GM23248 (cell line): ENCODE data around the gene ROS1. TPM values are rescaled to one million over a fixed set of nuclear protein-coding genes. Genes with fewer than 3 reads are reported as not detected.

ENCODE experiments used
- DNase-seq: peaks from one replicate; pipeline ENCODE4 v3.0.0-alpha.2; 2015
- H2AFZ ChIP-seq: fragments of 200-600 bp; sonication (generic); 2 replicates; pipeline ENCODE4 v1.6.1; 2016; ENCODE audit warnings: antibody characterized with exemption
- H3F3A ChIP-seq: fragments of 200-600 bp; sonication (generic); 2 replicates; pipeline ENCODE4 v1.6.1; 2016; ENCODE audit warnings: mild to moderate bottlenecking, antibody characterized with exemption, mixed run types; ENCODE audit not compliant: insufficient read depth
- H3K27ac ChIP-seq: fragments of 200-600 bp; sonication (generic); 2 replicates; pipeline ENCODE4 v1.5.1; 2016; ENCODE audit warnings: mild to moderate bottlenecking
- H3K27me3 ChIP-seq: fragments of 200-600 bp; sonication (generic); replicated peaks from 2 replicates; pipeline ENCODE4 v1.6.1; 2016; ENCODE audit warnings: mild to moderate bottlenecking; ENCODE audit not compliant: insufficient read depth
- H3K36me3 ChIP-seq: fragments of 200-600 bp; sonication (generic); 2 replicates; pipeline ENCODE4 v1.6.1; 2016; ENCODE audit warnings: low read depth, mild to moderate bottlenecking
- H3K4me1 ChIP-seq: fragments of 200-600 bp; sonication (generic); 2 replicates; pipeline ENCODE4 v1.6.1; 2016; ENCODE audit warnings: mild to moderate bottlenecking; ENCODE audit not compliant: insufficient read depth
- H3K4me2 ChIP-seq: fragments of 200-600 bp; sonication (generic); one replicate; pipeline ENCODE4 v1.6.1; 2016; ENCODE audit warnings: mild to moderate bottlenecking; ENCODE audit not compliant: unreplicated experiment
- H3K4me3 ChIP-seq: fragments of 200-600 bp; sonication (generic); 2 replicates; pipeline ENCODE4 v1.5.1; 2016; ENCODE audit warnings: mild to moderate bottlenecking
- H3K79me2 ChIP-seq: fragments of 200-600 bp; sonication (generic); 2 replicates; pipeline ENCODE4 v1.6.1; 2016; ENCODE audit warnings: mild to moderate bottlenecking; ENCODE audit not compliant: insufficient read depth
- H3K9ac ChIP-seq: fragments of 200-600 bp; sonication (generic); 2 replicates; pipeline ENCODE4 v1.6.1; 2016; ENCODE audit warnings: mild to moderate bottlenecking
- H3K9me2 ChIP-seq: fragments of 200-600 bp; sonication (generic); 2 replicates; pipeline ENCODE4 v1.6.1; 2016; ENCODE audit warnings: mixed run types, mild to moderate bottlenecking, moderate library complexity; ENCODE audit not compliant: insufficient read depth
- H3K9me3 ChIP-seq: fragments of 200-600 bp; sonication (generic); one replicate; pipeline ENCODE4 v1.6.1; 2017; ENCODE audit warnings: low read depth
- H4K20me1 ChIP-seq: fragments of 200-600 bp; sonication (generic); 2 replicates; pipeline ENCODE4 v1.6.0; 2016; ENCODE audit not compliant: insufficient read depth
- EZH2 ChIP-seq: fragments of 200-600 bp; sonication (generic); IDR thresholded peaks from 2 replicates; pipeline ENCODE4 v1.6.1; 2018; ENCODE audit warnings: antibody characterized with exemption, mild to moderate bottlenecking; ENCODE audit not compliant: insufficient read depth, poor library complexity, severe bottlenecking
- EZH2phosphoT487 ChIP-seq: fragments of 200-600 bp; sonication (generic); IDR thresholded peaks from 2 replicates; pipeline ENCODE4 v1.6.1; 2018; ENCODE audit warnings: antibody characterized with exemption, moderate library complexity, mild to moderate bottlenecking, low read depth; ENCODE audit not compliant: insufficient read depth
- WGBS, 2 experiments: methylation state at CpG; one replicate each; pipeline ENCODE4 v1.1.6; 2015 to 2017; ENCODE audit warnings: low lambda C conversion rate in 2 of 2, low coverage in 1 of 2; ENCODE audit errors: missing lambda C conversion rate in 2 of 2; 5-methylcytosine and 5-hydroxymethylcytosine counted together
- in situ Hi-C: fragments of 300-500 bp; cut with MboI; formaldehyde crosslinking; loops from 2 replicates; pipeline ENCODE4 v1.15.0; 2020
- polyA plus RNA-seq: library from polyadenylated mRNA; unstranded; fragments of >200 nt; fragmentation: Nextera tagmentation; extraction: Ambion mirVana; gene quantifications from 2 replicates; pipeline ENCODE4 v1.2.1, GENCODE V29; 2016
- total RNA-seq: library from RNA; depleted of rRNA; stranded (reverse); fragments of >200 nt; shearing (Covaris generic); gene quantifications from 2 replicates; pipeline ENCODE4 v1.2.3, GENCODE V29; 2014

ROS1 gene
- total and polyA plus RNA-seq, 2 experiments from 2014 or later = 0.20 to 0.43 TPM

GRCh38 chr6:117276778-117277316, 148.9 kb downstream of the ROS1 start:
- TF ChIP-seq EZH2phosphoT487 = no peak
- no peak for TF ChIP-seq EZH2
- Histone ChIP-seq H3F3A (no peaks in the 10 kb centered on the region), H3K4me1 (no peaks in the 10 kb centered on the region), H3K9ac (no peak overlapping the region), H3K27me3 (peaks cover 20% of the 10 kb centered on the region; the same call in 1 of the 2 replicates), H3K79me2 (no peaks in the 10 kb centered on the region), H3K36me3 (no peaks in the 10 kb centered on the region), H3K4me3 (no peak overlapping the region), H3K4me2 (no peak overlapping the region), H3K9me3 (no peaks in the 10 kb centered on the region), H3K27ac (no peak overlapping the region), H4K20me1 (no peaks in the 10 kb centered on the region), H3K9me2 (no peaks in the 10 kb centered on the region), H2AFZ (no peak overlapping the region)
- in situ Hi-C loops = no loop called here
- no peak for DNase-seq
- 84 to 88% methylated on average over 10 of the region's 10 CpGs for WGBS, 2 experiments

- Histone ChIP-seq H4K20me1 (no peaks in the 10 kb centered on the region), H2AFZ (no peak overlapping the region), H3K27ac (no peak overlapping the region), H3K4me3 (no peak overlapping the region), H3K4me2 (no peak overlapping the region), H3K9me3 (no peaks in the 10 kb centered on the region), H3K9ac (no peak overlapping the region), H3K4me1 (no peaks in the 10 kb centered on the region), H3K36me3 (no peaks in the 10 kb centered on the region), H3K79me2 (no peaks in the 10 kb centered on the region), H3F3A (no peaks in the 10 kb centered on the region), H3K27me3 (peaks cover 20% of the 10 kb centered on the region; the same call in 1 of the 2 replicates), H3K9me2 (no peaks in the 10 kb centered on the region)
- in situ Hi-C loops = no loop called here
- WGBS, 2 experiments = 48 to 51% methylated on average over 5 of the region's 5 CpGs
- no peak for DNase-seq
- TF ChIP-seq EZH2phosphoT487 (no peak), EZH2 (no peak)
Observed at GRCh38 chr6:117275711-117276110, 150.0 kb downstream of the ROS1 start.

GRCh38 chr6:117275205-117275604, 150.5 kb downstream of the ROS1 start:
- no peak for DNase-seq
- H4K20me1 ChIP-seq = no peaks in the 10 kb centered on the region
- H3K9ac ChIP-seq = no peak overlapping the region
- no peaks in the 10 kb centered on the region for H3K79me2 ChIP-seq
- H3K36me3 ChIP-seq = no peaks in the 10 kb centered on the region
- WGBS, 2 experiments = 69 to 71% methylated on average over 9 of the region's 9 CpGs
- H3F3A ChIP-seq = no peaks in the 10 kb centered on the region
- peaks cover 20% of the 10 kb centered on the region; the same call in 1 of the 2 replicates for H3K27me3 ChIP-seq
- H2AFZ ChIP-seq = no peak overlapping the region
- H3K4me3 ChIP-seq = no peak overlapping the region
- no peaks in the 10 kb centered on the region for H3K4me1 ChIP-seq
- no peak overlapping the region for H3K4me2 ChIP-seq
- TF ChIP-seq EZH2 (no peak), EZH2phosphoT487 (no peak)
- H3K9me2 ChIP-seq = no peaks in the 10 kb centered on the region
- in situ Hi-C loops = no loop called here
- no peaks in the 10 kb centered on the region for H3K9me3 ChIP-seq
- H3K27ac ChIP-seq = no peak overlapping the region

- no peak overlapping the region for H3K4me2 ChIP-seq
- no peak for DNase-seq
- no peaks in the 10 kb centered on the region for H4K20me1 ChIP-seq
- H3K4me3 ChIP-seq = no peak overlapping the region
- no peaks in the 10 kb centered on the region for H3K9me3 ChIP-seq
- TF ChIP-seq EZH2phosphoT487 (no peak), EZH2 (no peak)
- H3K27me3 ChIP-seq = peaks cover 28% of the 10 kb centered on the region
- in situ Hi-C loops = no loop called here
- H3F3A ChIP-seq = no peaks in the 10 kb centered on the region
- no peaks in the 10 kb centered on the region for H3K4me1 ChIP-seq
- H3K27ac ChIP-seq = no peak overlapping the region
- no peaks in the 10 kb centered on the region for H3K79me2 ChIP-seq
- no peaks in the 10 kb centered on the region for H3K9me2 ChIP-seq
- WGBS, 2 experiments = 50 to 52% methylated on average over 1 of the region's 1 CpG
- H2AFZ ChIP-seq = no peak overlapping the region
- no peaks in the 10 kb centered on the region for H3K36me3 ChIP-seq
- H3K9ac ChIP-seq = no peak overlapping the region
Observed at GRCh38 chr6:117272891-117273290, 152.9 kb downstream of the ROS1 start.
